ENCODE measurements around the gene FUCA1.
"Not testable (repeated sequence)": the region's sequence is repeated elsewhere in the genome, so short reads cannot be mapped to it uniquely, and the experiment has no call there.

Gene FUCA1

DNA sequence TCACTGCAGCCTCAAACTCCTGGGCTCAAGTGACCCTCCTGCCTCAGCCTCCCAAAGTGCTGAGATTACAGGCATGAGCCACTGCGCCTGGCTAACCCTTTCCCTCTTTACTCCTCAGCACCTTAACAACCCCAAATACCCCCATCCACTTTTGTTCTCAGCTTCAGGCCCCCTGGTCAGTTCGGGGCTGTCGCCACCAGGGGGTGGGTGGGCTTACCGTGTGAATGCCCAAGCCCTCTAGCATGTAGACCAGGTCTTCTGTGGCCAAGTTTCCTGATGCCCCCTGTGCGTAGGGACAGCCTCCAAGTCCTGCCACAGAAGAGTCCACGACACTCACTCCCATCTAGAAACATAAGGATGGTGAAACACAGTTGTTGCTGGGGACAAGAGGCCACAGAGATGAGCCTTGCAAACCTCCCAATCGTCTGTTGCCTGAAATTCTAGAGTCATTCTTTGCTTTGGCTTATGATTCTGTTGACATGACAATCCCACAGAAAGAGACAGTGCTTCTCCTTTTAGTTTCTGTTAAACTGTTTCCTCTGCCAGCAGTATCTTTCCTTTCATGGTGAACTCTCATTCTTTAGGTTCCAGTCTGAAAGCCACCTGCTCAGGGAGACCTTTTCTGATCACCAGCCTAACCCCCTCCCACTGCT, 63.8 kb downstream of the FUCA1 start:
- H3K27ac ChIP-seq (ENCODE audit: low read length, poor library complexity, severe bottlenecking) = no peak overlapping the region
- H3K36me3 ChIP-seq (ENCODE audit: control insufficient read depth in 1 of 2, insufficient read depth in 2 of 2, low read depth in 1 of 2, low read length in 2 of 2) = peaks cover 38 to 46% of the 10 kb centered on the region in 2 experiments
- H3K18ac ChIP-seq (ENCODE audit: low read depth in 1 of 2, low read length in 2 of 2) = no peak overlapping the region
- H3K4me3 ChIP-seq (ENCODE audit: insufficient read depth in 1 of 2, low read depth in 1 of 2, low read length in 2 of 2) = no peak overlapping the region
- no peak overlapping the region for H2BK120ac ChIP-seq (ENCODE audit: low read depth, low read length)
- H3K4me1 ChIP-seq (ENCODE audit: control insufficient read depth, insufficient read depth, low read depth, low read length) = peaks cover 6% of the 10 kb centered on the region
- H3K23ac ChIP-seq (ENCODE audit: low read length in 2 of 2) = no peak overlapping the region
- no peak overlapping the region for H2AK5ac ChIP-seq (ENCODE audit: low read length, severe bottlenecking)
- no peak overlapping the region for H4K8ac ChIP-seq (ENCODE audit: low read length)
- no peak overlapping the region for H3K9ac ChIP-seq (ENCODE audit: low read length)
- H2BK5ac ChIP-seq (ENCODE audit: low read depth, low read length, poor library complexity, severe bottlenecking) = no peak overlapping the region
- H2AFZ ChIP-seq (ENCODE audit: low read depth, low read length) = no peak overlapping the region
- 79% methylated on average over 7 of the region's 7 CpGs for WGBS
- no peaks in the 10 kb centered on the region for H3K27me3 ChIP-seq (ENCODE audit: control insufficient read depth in 1 of 2, insufficient read depth in 1 of 2, low read length in 2 of 2)
- H3K9me3 ChIP-seq (ENCODE audit: control insufficient read depth, low read length) = no peaks in the 10 kb centered on the region
- H3K14ac ChIP-seq (ENCODE audit: low read length in 2 of 2) = no peak overlapping the region
- peaks cover 2% of the 10 kb centered on the region for H3K79me1 ChIP-seq (replicated peaks; ENCODE audit: low read length, poor library complexity, severe bottlenecking)
- no peak overlapping the region for H3K4ac ChIP-seq (ENCODE audit: low read depth in 1 of 2, low read length in 2 of 2)
- H4K91ac ChIP-seq (ENCODE audit: low read length) = no peak overlapping the region
- DNase-seq = no peak
- no peak overlapping the region for H3K4me2 ChIP-seq (ENCODE audit: low read length, poor library complexity, severe bottlenecking)
- H2BK15ac ChIP-seq (ENCODE audit: low read depth, poor library complexity, severe bottlenecking) = no peak overlapping the region
- no peak overlapping the region for H2BK12ac ChIP-seq (ENCODE audit: low read length in 2 of 2)

DNA sequence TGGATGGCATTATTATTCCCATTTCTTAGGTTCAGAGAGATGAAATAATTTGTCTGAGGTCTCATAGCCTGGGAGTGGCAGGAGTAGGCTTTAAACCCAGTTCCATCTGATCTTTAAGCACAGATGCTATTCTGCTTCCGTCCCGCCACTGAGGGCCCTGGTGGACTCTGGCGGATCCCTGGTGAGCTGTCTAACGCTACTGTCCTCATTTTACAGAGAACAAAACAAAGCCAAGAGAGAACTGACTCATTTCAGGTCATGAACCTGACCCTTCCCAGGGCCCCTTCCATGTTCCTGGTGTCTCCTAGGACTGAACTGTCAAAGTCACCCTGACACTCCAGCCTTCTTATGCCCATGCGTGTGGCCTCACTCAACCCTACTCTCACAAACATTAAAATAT, 64.4 kb downstream of the FUCA1 start:
- WGBS = 85% methylated on average over 5 of the region's 5 CpGs
- Histone ChIP-seq H3K79me1 (replicated peaks; ENCODE audit: low read length, poor library complexity, severe bottlenecking) (peaks cover 3% of the 10 kb centered on the region), H3K18ac (ENCODE audit: low read depth in 1 of 2, low read length in 2 of 2) (no peak overlapping the region), H3K4me1 (ENCODE audit: control insufficient read depth, insufficient read depth, low read depth, low read length) (peaks cover 12% of the 10 kb centered on the region), H3K27me3 (ENCODE audit: control insufficient read depth in 1 of 2, insufficient read depth in 1 of 2, low read length in 2 of 2) (no peaks in the 10 kb centered on the region), H4K8ac (ENCODE audit: low read length) (no peak overlapping the region), H3K9me3 (ENCODE audit: control insufficient read depth, low read length) (no peaks in the 10 kb centered on the region), H2AK5ac (ENCODE audit: low read length, severe bottlenecking) (no peak overlapping the region), H2BK5ac (ENCODE audit: low read depth, low read length, poor library complexity, severe bottlenecking) (no peak overlapping the region), H3K9ac (ENCODE audit: low read length) (no peak overlapping the region), H3K14ac (ENCODE audit: low read length in 2 of 2) (no peak overlapping the region), H3K36me3 (ENCODE audit: control insufficient read depth in 1 of 2, insufficient read depth in 2 of 2, low read depth in 1 of 2, low read length in 2 of 2) (peaks cover 41 to 46% of the 10 kb centered on the region in 2 experiments), H3K27ac (ENCODE audit: low read length, poor library complexity, severe bottlenecking) (no peak overlapping the region), H4K91ac (ENCODE audit: low read length) (no peak overlapping the region), H3K4ac (ENCODE audit: low read depth in 1 of 2, low read length in 2 of 2) (no peak overlapping the region), H2AFZ (ENCODE audit: low read depth, low read length) (no peak overlapping the region), H2BK120ac (ENCODE audit: low read depth, low read length) (no peak overlapping the region), H3K4me3 (ENCODE audit: insufficient read depth in 1 of 2, low read depth in 1 of 2, low read length in 2 of 2) (no peak overlapping the region), H2BK15ac (ENCODE audit: low read depth, poor library complexity, severe bottlenecking) (no peak overlapping the region), H2BK12ac (ENCODE audit: low read length in 2 of 2) (no peak overlapping the region), H3K23ac (ENCODE audit: low read length in 2 of 2) (no peak overlapping the region), H3K4me2 (ENCODE audit: low read length, poor library complexity, severe bottlenecking) (no peak overlapping the region)
- no peak for DNase-seq

DNA sequence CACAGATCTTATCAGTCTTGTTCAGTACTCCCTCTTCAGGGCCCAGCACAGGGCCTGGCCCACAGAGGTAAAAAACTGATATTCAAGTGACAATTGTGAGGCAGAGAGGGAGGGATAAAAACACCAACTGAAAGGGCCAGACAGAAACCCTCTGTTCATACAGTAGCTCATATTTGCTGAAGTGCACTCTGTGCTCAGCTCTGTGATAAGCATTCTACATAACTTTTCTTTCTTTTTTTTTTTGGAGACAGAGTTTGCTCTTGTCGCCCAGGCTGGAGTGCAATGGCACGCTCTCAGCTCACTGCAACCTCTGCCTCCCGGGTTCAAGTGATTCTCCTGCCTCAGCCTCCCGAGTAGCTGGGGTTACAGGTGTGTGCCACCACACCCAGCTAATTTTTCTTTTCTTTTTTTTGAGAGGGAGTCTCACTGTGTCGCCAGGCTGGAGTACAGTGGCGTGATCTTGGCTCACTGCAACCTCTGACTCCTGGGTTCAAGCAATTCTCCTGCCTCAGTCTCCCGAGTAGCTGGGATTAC, 65.2 kb downstream of the FUCA1 start:
- H3K27me3 ChIP-seq (ENCODE audit: control insufficient read depth in 1 of 2, insufficient read depth in 1 of 2, low read length in 2 of 2); H2AK5ac ChIP-seq (ENCODE audit: low read length, severe bottlenecking); H2AFZ ChIP-seq (ENCODE audit: low read depth, low read length); DNase-seq; H3K9ac ChIP-seq (ENCODE audit: low read length); H3K9me3 ChIP-seq (ENCODE audit: control insufficient read depth, low read length); H2BK12ac ChIP-seq (ENCODE audit: low read length in 2 of 2); H4K91ac ChIP-seq (ENCODE audit: low read length); H3K14ac ChIP-seq (ENCODE audit: low read length in 2 of 2); H2BK120ac ChIP-seq (ENCODE audit: low read depth, low read length); H3K4me2 ChIP-seq (ENCODE audit: low read length, poor library complexity, severe bottlenecking); H3K4me3 ChIP-seq (ENCODE audit: insufficient read depth in 1 of 2, low read depth in 1 of 2, low read length in 2 of 2); H2BK5ac ChIP-seq (ENCODE audit: low read depth, low read length, poor library complexity, severe bottlenecking); H3K18ac ChIP-seq (ENCODE audit: low read depth in 1 of 2, low read length in 2 of 2); H3K27ac ChIP-seq (ENCODE audit: low read length, poor library complexity, severe bottlenecking); H2BK15ac ChIP-seq (ENCODE audit: low read depth, poor library complexity, severe bottlenecking); H4K8ac ChIP-seq (ENCODE audit: low read length); H3K23ac ChIP-seq (ENCODE audit: low read length in 2 of 2); H3K4ac ChIP-seq (ENCODE audit: low read depth in 1 of 2, low read length in 2 of 2): not testable (repeated sequence)
- H3K36me3 ChIP-seq (ENCODE audit: control insufficient read depth in 1 of 2, insufficient read depth in 2 of 2, low read depth in 1 of 2, low read length in 2 of 2) = peaks cover 41 to 44% of the 10 kb centered on the region in 2 experiments
- H3K4me1 ChIP-seq (ENCODE audit: control insufficient read depth, insufficient read depth, low read depth, low read length) = peaks cover 20% of the 10 kb centered on the region
- WGBS = 95% methylated on average over 7 of the region's 7 CpGs
- peaks cover 11% of the 10 kb centered on the region for H3K79me1 ChIP-seq (replicated peaks; ENCODE audit: low read length, poor library complexity, severe bottlenecking)

DNA sequence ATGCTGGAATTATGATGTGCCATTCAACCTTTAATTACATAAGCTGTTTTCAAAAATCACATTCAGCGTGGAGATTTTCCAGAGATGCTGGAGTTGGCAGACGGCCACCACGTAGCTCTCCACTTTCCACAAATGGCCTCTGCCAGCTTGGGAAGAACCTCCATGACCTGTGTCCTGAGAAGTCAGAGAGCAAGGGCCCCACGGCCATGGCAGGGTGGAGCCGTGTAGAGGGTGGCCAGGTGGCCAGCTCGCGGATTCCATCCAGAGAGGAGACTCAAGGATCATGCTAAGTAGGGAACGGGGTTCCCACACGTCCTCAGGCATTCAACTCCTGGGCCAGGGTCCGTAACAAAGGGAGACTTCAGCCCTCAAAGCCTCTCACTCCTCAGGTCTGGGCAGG, 66.2 kb downstream of the FUCA1 start:
- Histone ChIP-seq H3K4me2 (ENCODE audit: low read length, poor library complexity, severe bottlenecking) (no peak overlapping the region), H4K8ac (ENCODE audit: low read length) (no peak overlapping the region), H3K4ac (ENCODE audit: low read depth in 1 of 2, low read length in 2 of 2) (no peak overlapping the region), H3K14ac (ENCODE audit: low read length in 2 of 2) (no peak overlapping the region), H4K91ac (ENCODE audit: low read length) (no peak overlapping the region), H2BK120ac (ENCODE audit: low read depth, low read length) (no peak overlapping the region), H2BK15ac (ENCODE audit: low read depth, poor library complexity, severe bottlenecking) (no peak overlapping the region), H2BK12ac (ENCODE audit: low read length in 2 of 2) (no peak overlapping the region), H3K18ac (ENCODE audit: low read depth in 1 of 2, low read length in 2 of 2) (no peak overlapping the region), H3K79me1 (replicated peaks; ENCODE audit: low read length, poor library complexity, severe bottlenecking) (peaks cover 18% of the 10 kb centered on the region), H3K9ac (ENCODE audit: low read length) (peak overlapping the region; percentile 90), H2AFZ (ENCODE audit: low read depth, low read length) (no peak overlapping the region), H3K27ac (ENCODE audit: low read length, poor library complexity, severe bottlenecking) (no peak overlapping the region), H3K27me3 (ENCODE audit: control insufficient read depth in 1 of 2, insufficient read depth in 1 of 2, low read length in 2 of 2) (no peaks in the 10 kb centered on the region), H3K4me3 (ENCODE audit: insufficient read depth in 1 of 2, low read depth in 1 of 2, low read length in 2 of 2) (peak overlapping the region in 1 of 2 experiments; percentile 94), H3K23ac (ENCODE audit: low read length in 2 of 2) (no peak overlapping the region), H3K4me1 (ENCODE audit: control insufficient read depth, insufficient read depth, low read depth, low read length) (peaks cover 22% of the 10 kb centered on the region), H2AK5ac (ENCODE audit: low read length, severe bottlenecking) (no peak overlapping the region), H3K9me3 (ENCODE audit: control insufficient read depth, low read length) (no peaks in the 10 kb centered on the region), H3K36me3 (ENCODE audit: control insufficient read depth in 1 of 2, insufficient read depth in 2 of 2, low read depth in 1 of 2, low read length in 2 of 2) (peaks cover 40 to 44% of the 10 kb centered on the region in 2 experiments), H2BK5ac (ENCODE audit: low read depth, low read length, poor library complexity, severe bottlenecking) (no peak overlapping the region)
- WGBS = 67% methylated on average over 10 of the region's 10 CpGs
- DNase-seq = no peak
